H1 (cell line): ENCODE measurements around the gene RGCC. TPM values are rescaled to one million over a fixed set of nuclear protein-coding genes. Genes with fewer than 3 reads are reported as not detected.

Experiments used
- CTCF ChIA-PET: fragments of 300-600 bp; sonication (Branson Sonifier 250); formaldehyde crosslinking; loops from one replicate; lab custom pipeline; 2021; ENCODE audit not compliant: partially characterized antibody; lab: Charles Lee
- POLR2A ChIA-PET: fragments of 300-600 bp; sonication (Branson Sonifier 250); formaldehyde crosslinking; loops from one replicate; lab custom pipeline; 2021; ENCODE audit warnings: inconsistent platforms; ENCODE audit not compliant: partially characterized antibody; lab: Charles Lee
- DNase-seq, 2 experiments: peaks; one replicate each; pipeline versions ENCODE4 v3.0.0 to v3.0.0-alpha.2; 2010 to 2022; ENCODE audit warnings: low spot score in 2 of 2, low read depth in 1 of 2, mixed read lengths in 1 of 2
- FAIRE-seq: peaks from 2 replicates; lab custom pipeline; 2011; peaks lifted over from hg19 to GRCh38; lab: Jason Lieb, UNC
- H2AFZ ChIP-seq: 2 replicates; pipeline ENCODE4 v1.8.1; 2012; ENCODE audit warnings: low read length, inconsistent platforms
- H2AK5ac ChIP-seq: 2 replicates; pipeline ENCODE4 v1.6.1; 2013; ENCODE audit warnings: low read depth, low read length
- H2BK120ac ChIP-seq: replicated peaks from 2 replicates; pipeline ENCODE3; 2013; ENCODE audit warnings: low read depth, low read length, inconsistent platforms
- H2BK12ac ChIP-seq: 2 replicates; pipeline ENCODE4 v1.6.1; 2013; ENCODE audit warnings: low read depth, low read length
- H2BK15ac ChIP-seq: 2 replicates; pipeline ENCODE4 v1.6.1; 2013; ENCODE audit warnings: low read length
- H2BK20ac ChIP-seq: 2 replicates; pipeline ENCODE4 v1.6.1; 2013; ENCODE audit warnings: low read length
- H2BK5ac ChIP-seq: 2 replicates; pipeline ENCODE4 v1.6.1; 2013; ENCODE audit warnings: low read depth, low read length
- H3K14ac ChIP-seq: 2 replicates; pipeline ENCODE4 v1.6.1; 2013; ENCODE audit warnings: inconsistent platforms; ENCODE audit not compliant: insufficient read length
- H3K18ac ChIP-seq: 2 replicates; pipeline ENCODE4 v1.6.1; 2013; ENCODE audit warnings: low read length; ENCODE audit errors: extremely low read depth
- H3K23ac ChIP-seq: 2 replicates; pipeline ENCODE4 v1.6.1; 2013; ENCODE audit warnings: inconsistent platforms; ENCODE audit not compliant: insufficient read length
- H3K23me2 ChIP-seq: 2 replicates; pipeline ENCODE4 v1.6.1; 2013; ENCODE audit warnings: low read depth, low read length
- H3K27ac ChIP-seq: 2 replicates; pipeline ENCODE4 v1.6.1; 2011; ENCODE audit warnings: low read depth, low read length, inconsistent platforms
- H3K27me3 ChIP-seq, 4 experiments: replicated peaks in 1 of 4; 1 replicate in 1 of 4; 2 replicates in 3 of 4; pipeline versions ENCODE4 v1.6.1 to v1.8.1; 2011 to 2013; ENCODE audit warnings: low read length in 3 of 4, mild to moderate bottlenecking in 3 of 4, inconsistent platforms in 2 of 4, mixed read lengths in 2 of 4, moderate library complexity in 1 of 4; ENCODE audit not compliant: control insufficient read depth in 3 of 4, insufficient read depth in 3 of 4; ENCODE audit errors: extremely low read depth in 1 of 4
- H3K36me3 ChIP-seq, 4 experiments: 2 replicates each; pipeline versions ENCODE4 v1.6.1 to v1.8.1; 2011 to 2013; ENCODE audit warnings: mild to moderate bottlenecking in 4 of 4, low read length in 3 of 4, moderate library complexity in 2 of 4, control low read depth in 1 of 4, inconsistent platforms in 1 of 4; ENCODE audit not compliant: insufficient read depth in 4 of 4, control insufficient read depth in 2 of 4
- H3K4ac ChIP-seq: replicated peaks from 2 replicates; pipeline ENCODE3; 2013; ENCODE audit warnings: low read length, low read depth, mixed read lengths, inconsistent platforms; ENCODE audit not compliant: insufficient read length
- H3K4me1 ChIP-seq, 4 experiments: replicated peaks in 1 of 4; 1 replicate in 1 of 4; 2 replicates in 3 of 4; pipeline versions ENCODE4 v1.6.1 to v1.8.1; 2011 to 2013; ENCODE audit warnings: low read length in 3 of 4, inconsistent platforms in 2 of 4, mixed read lengths in 1 of 4; ENCODE audit not compliant: insufficient read depth in 4 of 4, control insufficient read depth in 3 of 4
- H3K4me2 ChIP-seq, 2 experiments: 2 replicates each; pipeline versions ENCODE4 v1.6.1 to v1.8.1; 2011 to 2013; ENCODE audit warnings: low read depth in 2 of 2, low read length in 2 of 2, control low read depth in 1 of 2, inconsistent platforms in 1 of 2, mild to moderate bottlenecking in 1 of 2; ENCODE audit not compliant: insufficient read depth in 1 of 2
- H3K4me3 ChIP-seq, 4 experiments: fragments of 200-600, 300-600 bp in 1 of 4; sonication (generic), shearing (Covaris generic), sonication (Bioruptor Twin) in 1 of 4; 2 replicates each; pipeline versions ENCODE4 v1.5.1 to v1.8.1; 2011 to 2016; ENCODE audit warnings: low read length in 4 of 4, low read depth in 3 of 4, control low read depth in 2 of 4, inconsistent platforms in 2 of 4, mild to moderate bottlenecking in 2 of 4, mixed read lengths in 1 of 4, moderate library complexity in 1 of 4; ENCODE audit not compliant: insufficient read depth in 2 of 4; ENCODE audit errors: extremely low read depth in 1 of 4
- H3K56ac ChIP-seq: replicated peaks from 2 replicates; pipeline ENCODE3; 2013; ENCODE audit warnings: low read depth, mild to moderate bottlenecking, mixed read lengths, low read length, inconsistent platforms; ENCODE audit not compliant: insufficient read length
- H3K79me1 ChIP-seq: 2 replicates; pipeline ENCODE4 v1.6.1; 2013; ENCODE audit warnings: low read depth, low read length, control low read depth
- H3K79me2 ChIP-seq, 2 experiments: 2 replicates each; pipeline versions ENCODE4 v1.6.1 to v1.8.1; 2012 to 2013; ENCODE audit warnings: low read length in 2 of 2, mild to moderate bottlenecking in 2 of 2, inconsistent platforms in 1 of 2; ENCODE audit not compliant: insufficient read depth in 2 of 2, control insufficient read depth in 1 of 2
- H3K9ac ChIP-seq, 4 experiments: replicated peaks in 1 of 4; 1 replicate in 1 of 4; 2 replicates in 3 of 4; pipeline versions ENCODE4 v1.6.1 to v1.8.1; 2011 to 2013; ENCODE audit warnings: low read depth in 3 of 4, low read length in 3 of 4, control low read depth in 2 of 4, mild to moderate bottlenecking in 2 of 4, moderate library complexity in 2 of 4, inconsistent platforms in 1 of 4; ENCODE audit errors: extremely low read depth in 1 of 4
- H3K9me3 ChIP-seq, 2 experiments: 2 replicates each; pipeline versions ENCODE4 v1.6.1 to v1.8.1; 2012 to 2013; ENCODE audit warnings: mild to moderate bottlenecking in 2 of 2, moderate library complexity in 2 of 2, control low read depth in 1 of 2, inconsistent platforms in 1 of 2, low read depth in 1 of 2, low read length in 1 of 2, mixed read lengths in 1 of 2; ENCODE audit not compliant: insufficient read depth in 2 of 2
- H4K20me1 ChIP-seq, 2 experiments: replicated peaks in 1 of 2; 2 replicates each; pipeline versions ENCODE3 to v1.8.1; 2011 to 2013; ENCODE audit warnings: inconsistent platforms in 2 of 2, low read length in 2 of 2, mild to moderate bottlenecking in 1 of 2; ENCODE audit not compliant: insufficient read depth in 2 of 2, control insufficient read depth in 1 of 2
- H4K5ac ChIP-seq: 2 replicates; pipeline ENCODE4 v1.6.1; 2013; ENCODE audit warnings: low read length, low read depth, mixed read lengths, inconsistent platforms; ENCODE audit not compliant: insufficient read length
- H4K8ac ChIP-seq: 2 replicates; pipeline ENCODE4 v1.8.0; 2013; ENCODE audit warnings: mild to moderate bottlenecking, moderate library complexity, low read length, inconsistent platforms; ENCODE audit not compliant: insufficient read depth; ENCODE audit errors: extremely low read depth
- H4K91ac ChIP-seq: replicated peaks from 2 replicates; pipeline ENCODE3; 2013; ENCODE audit warnings: low read length, mixed read lengths, inconsistent platforms; ENCODE audit not compliant: insufficient read length
- BACH1 ChIP-seq: IDR thresholded peaks from 2 replicates; pipeline ENCODE4 v1.6.1; 2012; ENCODE audit warnings: low read length, improper control_type of control experiment
- EZH2 ChIP-seq: fragments of 200-600 bp; sonication (generic); IDR thresholded peaks from 2 replicates; pipeline ENCODE4 v1.7.1; 2012; ENCODE audit warnings: low read depth, mild to moderate bottlenecking, moderate library complexity, low read length, inconsistent platforms; ENCODE audit not compliant: severe bottlenecking
- HDAC2 ChIP-seq, 2 experiments: fragments of 300-600 bp in 1 of 2; sonication (generic) in 1 of 2; IDR thresholded peaks; 2 replicates each; pipeline ENCODE4 v1.6.1; 2011 to 2012; ENCODE audit warnings: low read depth in 2 of 2, low read length in 2 of 2, mild to moderate bottlenecking in 2 of 2, moderate library complexity in 2 of 2, borderline replicate concordance in 1 of 2, inconsistent platforms in 1 of 2
- MAFK ChIP-seq: IDR thresholded peaks from 2 replicates; pipeline ENCODE4 v1.6.1; 2012; ENCODE audit warnings: low read depth, mild to moderate bottlenecking, improper control_type of control experiment, low read length
- SIN3A ChIP-seq, 2 experiments: IDR thresholded peaks in 1 of 2; conservative IDR thresholded peaks in 1 of 2; 2 replicates each; pipeline ENCODE4 v1.6.1; 2011 to 2012; ENCODE audit warnings: low read length in 2 of 2, improper control_type of control experiment in 1 of 2, low read depth in 1 of 2, mild to moderate bottlenecking in 1 of 2
- SP1 ChIP-seq: IDR thresholded peaks from 2 replicates; pipeline ENCODE4 v1.6.1; 2011; ENCODE audit warnings: low read depth, low read length
- whole genome bisulfite sequencing, 2 experiments: shearing (Covaris generic) in 1 of 2; methylation state at CpG; one replicate each; pipeline versions ENCODE4 v1.1.6 to v1.1.7; 2013 to 2015; ENCODE audit warnings: low lambda C conversion rate in 2 of 2, mixed read lengths in 2 of 2, inconsistent platforms in 1 of 2, low coverage in 1 of 2, missing lambda C conversion rate in 1 of 2; ENCODE audit not compliant: insufficient replicate concordance in 2 of 2, insufficient coverage in 1 of 2, insufficient read length in 1 of 2; ENCODE audit errors: extremely low coverage in 1 of 2, missing lambda C conversion rate in 1 of 2; 5-methylcytosine and 5-hydroxymethylcytosine counted together
- polyA plus RNA-seq, 7 experiments: library from polyadenylated mRNA; depleted of rRNA in 3 of 7; stranded (reverse) in 5 of 7; unstranded in 2 of 7; fragments of >200 nt in 5 of 7; fragments of 200-250 nt in 2 of 7; gene quantifications; 1 replicate in 5 of 7; 2 replicates in 1 of 7; 4 replicates in 1 of 7; pipeline versions ENCODE4 v1.2.1 to v1.2.3, GENCODE V29; 2011 to 2013; ENCODE audit warnings: missing spikeins in 2 of 7, mixed read lengths in 2 of 7
- total RNA-seq: library from RNA; stranded (reverse); fragmentation: NEBNext Ultra II Directional; extraction: Animal tissue kit (Norgen Biotek cat#: 25700); gene quantifications from 2 replicates; pipeline ENCODE4 v1.2.1, GENCODE V29; 2021

The RGCC gene
- total and polyA plus RNA-seq, 2 of the 8 experiments (the other 6 are each of a cell fraction or from before 2014, with no cell fraction given): 0.41 TPM; not detected in 1

- H3K27ac ChIP-seq: no peak overlapping the region
- no peak overlapping the region for H3K14ac ChIP-seq
- H4K8ac ChIP-seq: no peak overlapping the region
- H3K4me3 ChIP-seq: no peak overlapping the region
- WGBS, 2 experiments: 85% methylated on average over 1 of the region's 1 CpG; no CpG with 5 or more reads in 1 of the 2 experiments
- H4K91ac ChIP-seq: no peak overlapping the region
- no peak overlapping the region for H2AK5ac ChIP-seq
- no peak overlapping the region for H3K9ac ChIP-seq
- no peaks in the 10 kb centered on the region for H3K27me3 ChIP-seq
- TF ChIP-seq HDAC2 (IDR thresholded peaks at IDR 0.05; ENCODE audit: borderline replicate concordance in 1 of 2, low read depth in 2 of 2, low read length in 2 of 2) (no peak), SIN3A (conservative IDR thresholded peaks at IDR 0.05 in 1 of 2, IDR thresholded peaks at IDR 0.05 in 1 of 2; ENCODE audit: low read depth in 1 of 2, low read length in 2 of 2) (no peak), MAFK (no peak), EZH2 (no peak), BACH1 (no peak), SP1 (no peak)
- no peaks in the 10 kb centered on the region for H3K4me1 ChIP-seq
- ChIA-PET POLR2A (no interaction called here), CTCF (interaction anchor here (1.0 to 1.5 kb wide), 2 partner anchors 9 to 231 kb away, joined by 3 to 5 read pairs; no protein-coding TSS in a partner anchor)
- no peak overlapping the region for H3K4ac ChIP-seq
- no peaks in the 10 kb centered on the region for H3K36me3 ChIP-seq
- no peak overlapping the region for H4K5ac ChIP-seq
- no peak overlapping the region for H2BK120ac ChIP-seq
- FAIRE-seq (no peak), DNase-seq (no peak)
- H3K23ac ChIP-seq: no peak overlapping the region
- no peaks in the 10 kb centered on the region for H4K20me1 ChIP-seq
- no peak overlapping the region for H2BK15ac ChIP-seq
- H2BK12ac ChIP-seq: no peak overlapping the region
- H3K18ac ChIP-seq: no peak overlapping the region
- no peak overlapping the region for H2BK20ac ChIP-seq
- H2BK5ac ChIP-seq: no peak overlapping the region
- H3K4me2 ChIP-seq: no peak overlapping the region
- no peaks in the 10 kb centered on the region for H3K79me2 ChIP-seq
- no peaks in the 10 kb centered on the region for H3K79me1 ChIP-seq
- H3K23me2 ChIP-seq: no peaks in the 10 kb centered on the region
- no peak overlapping the region for H3K56ac ChIP-seq
- no peak overlapping the region for H2AFZ ChIP-seq
- H3K9me3 ChIP-seq: no peaks in the 10 kb centered on the region
Observed at GRCh38 chr13:41419206-41419605, 38.1 kb upstream of the RGCC start.
